MM.1S (cell line): ENCODE data around the gene CFAP90.

Experiments
- CTCF ChIP-seq: fragments of 300-600 bp; sonication (generic); IDR thresholded peaks from 2 replicates; pipeline ENCODE4 v1.5.1; 2016; ENCODE audit warnings: antibody characterized with exemption, low read length, mixed read lengths
- EZH2 ChIP-seq: fragments of 300-600 bp; sonication (generic); optimal IDR thresholded peaks from 2 replicates; pipeline ENCODE3; 2017; ENCODE audit warnings: low read depth, mild to moderate bottlenecking, antibody characterized with exemption, low read length, mixed read lengths

DNA sequence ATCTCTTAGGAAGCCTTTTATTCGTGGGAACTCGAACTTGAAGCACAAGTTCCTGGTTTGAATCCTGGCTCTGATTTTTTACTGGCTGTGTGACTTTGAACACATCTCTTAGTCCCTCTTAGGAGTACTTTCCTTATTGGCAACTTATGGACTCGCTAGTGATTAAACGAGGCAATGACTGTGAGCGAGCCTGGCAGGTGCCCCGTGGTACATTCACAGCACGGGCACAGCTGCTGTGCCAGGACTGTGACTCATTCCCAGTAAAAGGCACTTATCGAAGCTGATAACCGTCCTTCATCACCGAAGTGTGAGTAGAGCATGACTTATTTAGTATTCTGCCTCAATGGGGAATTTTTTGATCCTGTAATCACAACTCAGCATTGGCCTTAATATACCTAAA is 22.7 kb downstream of the CFAP90 start:
- TF ChIP-seq CTCF (no peak), EZH2 (no peak)
